ENCODE results near the gene SAMD4A.

- TF ChIP-seq CTCF (conservative IDR thresholded peaks at IDR 0.05) (no peak), EZH2 (IDR thresholded peaks at IDR 0.05; ENCODE audit: low read depth) (no peak)
These were observed 210.5 kb downstream of the SAMD4A start for GRCh38 chr14:54777395-54777794.

All from PC-9 (cell line).